ENCODE measurements around the gene CPN1. TPM values are rescaled to one million over a fixed set of nuclear protein-coding genes. Genes with fewer than 3 reads are reported as not detected.

Gene CPN1
- polyA plus RNA-seq (2013, experiment 1 of 2), result 0.17 TPM
- 0.25 TPM for polyA plus RNA-seq (2013, experiment 2 of 2)

DNA sequence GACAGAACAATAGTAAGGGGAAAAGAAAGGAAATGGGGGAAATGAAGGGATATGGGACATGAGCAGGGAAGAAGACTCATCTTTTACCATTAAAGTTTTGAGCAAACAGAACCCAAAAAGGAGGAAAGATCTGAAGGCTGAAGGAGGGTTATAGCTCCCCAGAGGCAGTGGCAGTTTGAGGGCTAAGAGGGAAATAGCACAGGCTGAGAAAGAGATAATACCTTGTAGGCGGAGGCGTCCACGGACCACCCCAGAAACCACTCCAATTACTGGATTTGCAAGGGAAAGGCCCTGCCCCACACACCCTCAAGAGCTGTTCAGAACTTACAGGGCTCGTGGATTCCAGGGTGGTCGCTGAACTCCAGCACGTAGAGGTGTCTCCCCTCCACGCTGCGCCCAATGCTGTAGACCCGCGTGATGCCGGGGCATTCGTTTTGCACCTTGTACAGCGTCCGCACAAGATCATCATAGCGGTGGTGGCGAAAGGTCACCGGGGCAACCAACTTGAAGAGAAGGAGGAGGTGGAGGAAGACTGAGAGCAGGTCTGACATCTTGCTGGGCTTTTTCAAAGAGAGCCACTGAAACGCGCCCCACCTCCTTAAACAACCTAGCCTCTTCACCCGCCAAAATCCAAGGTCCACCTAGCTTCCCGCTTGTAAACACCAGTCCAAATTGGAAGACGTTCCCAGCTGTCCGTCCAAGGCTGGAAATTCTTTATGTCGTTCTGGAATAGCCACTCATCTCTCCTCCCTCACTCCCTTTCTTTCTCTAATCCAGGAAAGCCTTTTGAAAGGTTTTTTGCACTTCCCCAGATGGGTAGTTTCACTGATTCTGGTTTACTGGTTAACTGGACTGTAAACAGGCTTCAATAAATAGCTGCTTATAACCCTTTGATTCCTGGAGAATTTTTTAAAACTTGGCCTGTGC is at the start of gene CPN1:
Gene CPN1, minus strand, starts transcription at position 795 of the 927 bp plus-strand sequence. Its CDS starts 244 bp downstream, at position 551.
- no peak within 1 kb of the TSS for H3K4me2 ChIP-seq (ENCODE audit: insufficient read depth, low read length, poor library complexity, severe bottlenecking)
- H3K23ac ChIP-seq (ENCODE audit: low read depth, low read length, poor library complexity), result no peak within 1 kb of the TSS
- no peaks in the 10 kb centered on the region for H3K36me3 ChIP-seq (replicated peaks in 1 of 2; ENCODE audit: control insufficient read depth in 2 of 2, insufficient read depth in 2 of 2, low read length in 2 of 2)
- no peak within 1 kb of the TSS for H2BK5ac ChIP-seq (ENCODE audit: low read length)
- H2BK120ac ChIP-seq (ENCODE audit: low read depth, low read length), result no peak within 1 kb of the TSS
- peaks cover 0 to 18% (median 0%) of the 10 kb centered on the region in 3 experiments for H3K27me3 ChIP-seq (ENCODE audit: control insufficient read depth in 3 of 3, insufficient read depth in 3 of 3, low read depth in 1 of 3, low read length in 3 of 3)
- no peaks in the 10 kb centered on the region for H3K9me3 ChIP-seq (replicated peaks in 1 of 2; ENCODE audit: control insufficient read depth in 2 of 2, insufficient read depth in 1 of 2, low read depth in 1 of 2, low read length in 2 of 2)
- H3K4me3 ChIP-seq (ENCODE audit: low read length in 2 of 2), result no peak within 1 kb of the TSS
- H3K27ac ChIP-seq (replicated peaks; ENCODE audit: low read length), result no peak within 1 kb of the TSS
- DNase-seq (ENCODE audit: low spot score), result no peak
- H3K18ac ChIP-seq (ENCODE audit: low read length), result peak within 1 kb of the TSS; percentile 60
- no CpG with 5 or more reads among the region's 24 CpGs for WGBS, 2 donors (ENCODE audit: extremely low coverage in 2 of 2, insufficient read length in 2 of 2, insufficient replicate concordance in 1 of 2)
- H3K9ac ChIP-seq (ENCODE audit: low read depth, low read length, poor library complexity), result no peak within 1 kb of the TSS
- no peak within 1 kb of the TSS for H2BK12ac ChIP-seq (ENCODE audit: low read length)
- H2BK15ac ChIP-seq (ENCODE audit: low read length), result peak within 1 kb of the TSS; percentile 35
- H4K91ac ChIP-seq (ENCODE audit: low read depth, low read length, poor library complexity), result no peak within 1 kb of the TSS
- no peaks in the 10 kb centered on the region for H3K79me1 ChIP-seq (ENCODE audit: low read depth, low read length)
- H2AK5ac ChIP-seq (ENCODE audit: low read depth, low read length), result no peak within 1 kb of the TSS
- no peak within 1 kb of the TSS for H4K8ac ChIP-seq (ENCODE audit: low read depth, low read length)
- peaks cover 0 to 3% of the 10 kb centered on the region in 2 donors for H3K4me1 ChIP-seq (ENCODE audit: control insufficient read depth in 2 of 2, insufficient read depth in 1 of 2, low read depth in 1 of 2, low read length in 2 of 2)
- no peak within 1 kb of the TSS for H3K4ac ChIP-seq (ENCODE audit: low read length)
- H3K14ac ChIP-seq (ENCODE audit: low read length), result no peak within 1 kb of the TSS
- H2AFZ ChIP-seq (ENCODE audit: low read length), result no peak within 1 kb of the TSS

DNA sequence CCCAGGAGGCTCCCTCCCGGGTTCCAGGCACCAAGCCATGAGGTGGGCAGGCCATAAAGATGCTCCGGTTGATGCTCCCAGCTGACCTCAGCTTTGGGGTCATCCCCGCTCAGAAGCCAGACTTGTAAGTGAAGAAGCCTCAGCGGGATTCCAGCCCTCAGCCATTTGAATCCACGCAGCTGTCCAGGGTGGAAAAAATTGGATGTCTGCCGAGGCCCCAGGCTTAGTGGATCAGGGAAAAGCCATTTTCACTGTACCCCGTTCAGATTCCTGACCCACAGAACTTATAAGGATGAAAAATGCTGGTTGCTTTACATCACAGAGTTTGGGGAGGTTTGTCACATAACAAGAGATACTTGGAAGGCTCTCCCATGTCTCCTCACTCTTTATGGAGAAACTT is 49.2 kb upstream of the CPN1 start:
- Histone ChIP-seq H3K4me3 (ENCODE audit: low read length in 2 of 2) (no peak overlapping the region), H2AFZ (ENCODE audit: low read length) (no peak overlapping the region), H3K4ac (ENCODE audit: low read length) (no peak overlapping the region), H3K9me3 (replicated peaks in 1 of 2; ENCODE audit: control insufficient read depth in 2 of 2, insufficient read depth in 1 of 2, low read depth in 1 of 2, low read length in 2 of 2) (peaks cover 3 to 8% of the 10 kb centered on the region in 2 donors), H4K91ac (ENCODE audit: low read depth, low read length, poor library complexity) (no peak overlapping the region), H3K4me2 (ENCODE audit: insufficient read depth, low read length, poor library complexity, severe bottlenecking) (no peak overlapping the region), H2BK120ac (ENCODE audit: low read depth, low read length) (no peak overlapping the region), H3K27me3 (ENCODE audit: control insufficient read depth in 3 of 3, insufficient read depth in 3 of 3, low read depth in 1 of 3, low read length in 3 of 3) (no peaks in the 10 kb centered on the region), H3K18ac (ENCODE audit: low read length) (no peak overlapping the region), H2BK5ac (ENCODE audit: low read length) (no peak overlapping the region), H3K4me1 (ENCODE audit: control insufficient read depth in 2 of 2, insufficient read depth in 1 of 2, low read depth in 1 of 2, low read length in 2 of 2) (peaks cover 0 to 2% of the 10 kb centered on the region in 2 donors), H3K27ac (replicated peaks; ENCODE audit: low read length) (no peak overlapping the region), H3K9ac (ENCODE audit: low read depth, low read length, poor library complexity) (no peak overlapping the region), H2AK5ac (ENCODE audit: low read depth, low read length) (no peak overlapping the region), H2BK15ac (ENCODE audit: low read length) (no peak overlapping the region), H4K8ac (ENCODE audit: low read depth, low read length) (no peak overlapping the region), H3K23ac (ENCODE audit: low read depth, low read length, poor library complexity) (no peak overlapping the region), H3K14ac (ENCODE audit: low read length) (no peak overlapping the region), H3K79me1 (ENCODE audit: low read depth, low read length) (no peaks in the 10 kb centered on the region), H3K36me3 (replicated peaks in 1 of 2; ENCODE audit: control insufficient read depth in 2 of 2, insufficient read depth in 2 of 2, low read length in 2 of 2) (no peaks in the 10 kb centered on the region), H2BK12ac (ENCODE audit: low read length) (no peak overlapping the region)
- no peak for DNase-seq (ENCODE audit: low spot score)
- no CpG with 5 or more reads among the region's 7 CpGs for WGBS, 2 donors (ENCODE audit: extremely low coverage in 2 of 2, insufficient read length in 2 of 2, insufficient replicate concordance in 1 of 2)

DNA sequence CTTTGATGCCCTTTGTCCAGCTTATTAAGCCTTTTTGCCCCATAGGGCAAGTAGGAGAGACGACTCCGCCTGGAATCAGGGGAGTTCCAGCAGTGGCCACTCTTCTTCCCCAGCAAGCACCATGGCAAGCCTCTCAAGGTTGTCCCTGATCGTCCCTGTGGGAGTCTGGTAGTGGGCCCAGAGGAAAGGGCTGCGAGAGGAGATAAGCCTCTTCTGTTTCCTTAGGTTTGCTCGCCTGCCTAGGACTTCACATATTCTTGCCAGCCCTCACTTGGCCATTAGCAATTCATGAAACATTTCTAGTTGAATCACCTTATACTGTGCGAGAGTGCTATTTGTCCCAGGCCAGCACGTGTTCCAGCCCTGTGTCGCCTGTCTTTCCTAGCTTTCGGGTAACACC is 47.8 kb upstream of the CPN1 start:
- Histone ChIP-seq H4K91ac (ENCODE audit: low read depth, low read length, poor library complexity) (no peak overlapping the region), H3K27me3 (ENCODE audit: control insufficient read depth in 3 of 3, insufficient read depth in 3 of 3, low read depth in 1 of 3, low read length in 3 of 3) (no peaks in the 10 kb centered on the region), H3K9me3 (replicated peaks in 1 of 2; ENCODE audit: control insufficient read depth in 2 of 2, insufficient read depth in 1 of 2, low read depth in 1 of 2, low read length in 2 of 2) (peaks cover 0 to 2% of the 10 kb centered on the region in 2 donors), H3K18ac (ENCODE audit: low read length) (no peak overlapping the region), H2AFZ (ENCODE audit: low read length) (peak overlapping the region; percentile 18), H3K27ac (replicated peaks; ENCODE audit: low read length) (peak overlapping the region; percentile 38), H3K4me3 (ENCODE audit: low read length in 2 of 2) (peak overlapping the region in 1 of 2 donors; percentile 7), H2BK15ac (ENCODE audit: low read length) (no peak overlapping the region), H3K9ac (ENCODE audit: low read depth, low read length, poor library complexity) (no peak overlapping the region), H2BK120ac (ENCODE audit: low read depth, low read length) (no peak overlapping the region), H3K23ac (ENCODE audit: low read depth, low read length, poor library complexity) (no peak overlapping the region), H3K14ac (ENCODE audit: low read length) (no peak overlapping the region), H4K8ac (ENCODE audit: low read depth, low read length) (no peak overlapping the region), H2AK5ac (ENCODE audit: low read depth, low read length) (no peak overlapping the region), H2BK5ac (ENCODE audit: low read length) (peak overlapping the region; percentile 22), H3K4me2 (ENCODE audit: insufficient read depth, low read length, poor library complexity, severe bottlenecking) (no peak overlapping the region), H3K79me1 (ENCODE audit: low read depth, low read length) (no peaks in the 10 kb centered on the region), H3K4me1 (ENCODE audit: control insufficient read depth in 2 of 2, insufficient read depth in 1 of 2, low read depth in 1 of 2, low read length in 2 of 2) (peaks cover 0 to 2% of the 10 kb centered on the region in 2 donors), H3K36me3 (replicated peaks in 1 of 2; ENCODE audit: control insufficient read depth in 2 of 2, insufficient read depth in 2 of 2, low read length in 2 of 2) (no peaks in the 10 kb centered on the region), H3K4ac (ENCODE audit: low read length) (no peak overlapping the region), H2BK12ac (ENCODE audit: low read length) (no peak overlapping the region)
- no CpG with 5 or more reads among the region's 9 CpGs for WGBS, 2 donors (ENCODE audit: extremely low coverage in 2 of 2, insufficient read length in 2 of 2, insufficient replicate concordance in 1 of 2)
- no peak for DNase-seq (ENCODE audit: low spot score)

DNA sequence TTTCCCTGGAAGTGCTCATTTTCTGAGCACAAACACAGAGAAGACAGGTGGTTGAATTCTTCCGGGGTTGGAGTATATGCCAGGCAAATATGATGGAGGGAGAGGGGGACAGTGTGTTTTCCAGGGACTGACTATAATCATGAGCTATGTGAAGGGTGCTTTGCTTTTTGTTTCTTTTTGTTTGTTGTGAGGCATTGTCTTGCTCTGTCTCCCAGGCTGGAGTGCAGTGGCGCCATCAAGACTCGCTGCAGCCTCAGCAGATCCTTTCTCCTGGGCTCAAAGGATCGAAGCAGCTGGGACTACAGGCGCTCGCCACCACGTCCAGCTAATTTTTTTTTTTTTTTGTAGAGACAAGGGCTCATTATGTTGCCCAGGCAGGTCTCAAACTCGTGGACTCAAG is 47.3 kb upstream of the CPN1 start:
- Histone ChIP-seq H2BK120ac (ENCODE audit: low read depth, low read length) (no peak overlapping the region), H3K14ac (ENCODE audit: low read length) (no peak overlapping the region), H2AFZ (ENCODE audit: low read length) (peak overlapping the region; percentile 18), H3K18ac (ENCODE audit: low read length) (no peak overlapping the region), H3K4ac (ENCODE audit: low read length) (no peak overlapping the region), H3K27ac (replicated peaks; ENCODE audit: low read length) (no peak overlapping the region), H3K23ac (ENCODE audit: low read depth, low read length, poor library complexity) (no peak overlapping the region), H3K4me1 (ENCODE audit: control insufficient read depth in 2 of 2, insufficient read depth in 1 of 2, low read depth in 1 of 2, low read length in 2 of 2) (peaks cover 0 to 2% of the 10 kb centered on the region in 2 donors), H4K91ac (ENCODE audit: low read depth, low read length, poor library complexity) (no peak overlapping the region), H4K8ac (ENCODE audit: low read depth, low read length) (no peak overlapping the region), H3K27me3 (ENCODE audit: control insufficient read depth in 3 of 3, insufficient read depth in 3 of 3, low read depth in 1 of 3, low read length in 3 of 3) (no peaks in the 10 kb centered on the region), H3K36me3 (replicated peaks in 1 of 2; ENCODE audit: control insufficient read depth in 2 of 2, insufficient read depth in 2 of 2, low read length in 2 of 2) (no peaks in the 10 kb centered on the region), H2BK12ac (ENCODE audit: low read length) (no peak overlapping the region), H3K4me3 (ENCODE audit: low read length in 2 of 2) (no peak overlapping the region), H2BK15ac (ENCODE audit: low read length) (no peak overlapping the region), H3K9ac (ENCODE audit: low read depth, low read length, poor library complexity) (no peak overlapping the region), H3K79me1 (ENCODE audit: low read depth, low read length) (no peaks in the 10 kb centered on the region), H3K9me3 (replicated peaks in 1 of 2; ENCODE audit: control insufficient read depth in 2 of 2, insufficient read depth in 1 of 2, low read depth in 1 of 2, low read length in 2 of 2) (peaks cover 0 to 2% of the 10 kb centered on the region in 2 donors), H3K4me2 (ENCODE audit: insufficient read depth, low read length, poor library complexity, severe bottlenecking) (no peak overlapping the region), H2BK5ac (ENCODE audit: low read length) (peak overlapping the region; percentile 22), H2AK5ac (ENCODE audit: low read depth, low read length) (no peak overlapping the region)
- DNase-seq (ENCODE audit: low spot score), result no peak
- no CpG with 5 or more reads among the region's 8 CpGs for WGBS, 2 donors (ENCODE audit: extremely low coverage in 2 of 2, insufficient read length in 2 of 2, insufficient replicate concordance in 1 of 2)

Measured in neuronal stem cell (in vitro differentiated cells).